NOMO-1 (cell line): ENCODE measurements around the gene NAALADL2.
"Not testable (repeated sequence)": the region's sequence is repeated elsewhere in the genome, so short reads cannot be mapped to it uniquely, and the experiment has no call there.

ENCODE experiments used
- DNase-seq, 2 experiments: peaks; one replicate each; lab custom pipeline; 2025; ENCODE audit not compliant: unreplicated experiment in 2 of 2; lab: John Stamatoyannopoulos, UW

The NAALADL2 gene

DNA sequence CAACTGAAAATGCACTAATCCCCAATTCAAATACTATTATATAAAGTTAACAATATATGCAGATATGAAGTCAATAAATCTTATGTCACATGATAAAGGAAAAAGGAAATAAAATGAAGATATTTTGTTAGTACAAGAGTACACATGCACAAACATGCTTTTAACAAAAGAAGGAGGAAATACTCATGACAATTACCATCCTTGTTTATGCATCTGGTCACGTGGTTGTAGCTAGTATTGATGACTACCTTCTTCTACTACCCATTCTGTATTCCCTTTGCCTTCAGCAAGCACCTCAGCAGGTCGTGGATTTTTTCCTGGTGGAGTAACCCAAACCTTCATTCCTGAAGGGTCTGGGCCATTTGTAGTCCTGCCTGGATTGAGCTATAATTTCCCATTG, 669.6 kb downstream of the NAALADL2 start:
- not testable (repeated sequence) for DNase-seq

DNA sequence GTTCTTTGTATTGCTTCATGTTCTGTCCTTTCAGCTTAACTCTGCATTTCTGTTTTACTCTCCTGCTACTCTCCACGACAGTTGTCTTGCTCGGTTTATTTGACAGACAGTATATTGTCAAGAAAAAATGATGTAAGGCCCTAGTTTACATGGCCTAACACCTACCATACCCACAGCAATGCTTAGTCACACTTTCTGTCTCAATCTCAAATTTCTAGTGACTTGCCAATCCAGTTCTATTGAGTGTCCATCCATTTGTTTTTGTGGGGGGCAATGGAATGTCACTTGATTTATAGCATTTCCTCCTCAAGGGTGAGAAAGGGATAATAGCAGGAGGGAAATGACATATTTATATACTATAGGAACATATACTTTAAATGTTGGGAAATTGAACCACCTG, 676.2 kb downstream of the NAALADL2 start:
- DNase-seq: no peak

DNA sequence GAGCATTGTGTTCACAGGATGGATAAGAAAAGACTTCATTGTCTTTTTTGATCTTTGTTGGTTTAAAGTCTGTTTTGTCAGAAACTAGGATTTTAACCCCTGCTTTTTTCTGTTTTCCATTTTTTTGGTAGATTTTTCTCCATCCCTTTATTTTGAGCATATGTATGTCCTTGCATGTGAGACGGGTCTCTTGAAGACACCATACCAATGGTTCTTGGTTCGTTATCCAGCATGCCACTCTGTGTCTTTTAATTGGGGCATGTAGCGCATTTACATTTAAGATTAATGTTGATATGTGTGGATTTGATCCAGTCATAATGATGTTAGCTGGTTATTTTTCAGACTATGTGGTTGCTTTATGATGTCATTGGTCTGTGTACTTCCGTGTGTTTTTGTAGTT, 687.0 kb downstream of the NAALADL2 start:
- DNase-seq: no peak

DNA sequence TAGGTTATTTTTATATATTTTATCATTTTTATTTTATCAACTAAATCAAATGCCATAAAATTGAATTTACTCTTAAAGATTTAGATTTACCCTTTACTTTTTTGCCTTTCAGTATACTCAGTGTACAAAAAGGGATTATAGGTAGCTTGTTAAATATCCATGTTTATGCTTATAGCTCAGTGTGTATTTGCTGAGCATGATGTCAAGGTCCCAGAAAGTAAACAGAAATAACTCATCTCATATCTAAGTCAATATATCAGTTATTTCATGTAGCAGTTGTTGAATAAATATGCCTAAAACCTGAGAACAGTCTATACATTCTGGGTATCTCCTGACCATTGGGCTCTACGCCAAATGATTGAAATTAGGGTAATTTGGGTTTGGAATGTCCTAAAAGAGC, 693.8 kb downstream of the NAALADL2 start:
- DNase-seq: no peak

DNA sequence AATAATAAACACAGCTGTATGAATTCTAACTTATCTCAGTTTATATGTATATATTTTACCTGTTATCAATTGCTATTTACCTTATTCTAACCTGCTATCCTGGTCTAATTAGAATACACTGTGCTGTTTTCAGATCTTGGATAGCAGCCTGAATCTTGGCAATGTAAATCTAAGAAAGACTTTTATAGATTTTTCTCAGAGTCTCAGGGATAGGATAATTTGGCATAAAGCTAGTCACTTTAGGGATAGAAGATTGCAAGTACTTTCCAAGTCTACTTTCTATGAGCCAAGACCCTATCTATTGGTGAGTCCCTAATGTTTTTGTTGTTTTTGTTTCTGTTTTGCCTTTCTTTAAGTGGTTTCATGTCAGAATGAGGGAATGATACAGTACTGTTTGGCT, 695.7 kb downstream of the NAALADL2 start:
- no peak for DNase-seq

DNA sequence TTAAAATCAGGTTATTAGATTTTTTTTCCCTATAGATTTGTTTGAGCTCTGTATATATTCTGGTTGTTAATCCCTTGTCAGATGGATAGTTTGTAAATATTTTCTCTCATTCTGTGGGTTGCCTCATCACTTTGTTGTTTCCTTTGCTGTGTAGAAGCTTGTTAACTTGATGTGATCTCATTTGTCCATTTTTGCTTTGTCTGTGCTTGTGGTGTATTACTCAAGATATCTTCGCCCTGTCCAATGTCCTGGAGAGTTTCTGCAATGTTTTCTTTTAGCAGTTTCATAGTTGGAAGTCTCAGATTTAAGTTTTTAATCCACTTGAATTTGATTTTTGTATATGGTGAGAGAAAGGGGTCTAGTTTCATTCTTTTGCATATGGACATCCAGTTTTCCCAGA, 699.1 kb downstream of the NAALADL2 start:
- no peak for DNase-seq

DNA sequence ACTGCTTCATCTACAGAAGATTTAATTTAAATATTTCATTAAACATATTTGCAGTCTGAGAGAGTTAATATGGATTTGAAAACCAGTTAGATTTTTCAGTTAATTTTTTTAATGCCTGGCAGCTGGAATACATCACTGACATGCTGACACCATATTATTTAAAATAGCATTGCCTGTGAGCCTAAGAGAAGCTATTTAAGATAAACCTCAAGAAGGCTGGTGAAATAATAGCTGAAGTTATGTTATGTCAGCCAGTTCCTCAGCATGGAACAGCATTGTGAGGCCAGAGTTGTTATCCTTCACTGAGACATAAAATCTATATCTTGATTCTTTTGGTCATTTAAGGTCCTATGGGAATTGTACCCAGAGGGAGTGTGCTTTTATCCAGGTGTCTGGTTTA, 705.2 kb downstream of the NAALADL2 start:
- DNase-seq: no peak

DNA sequence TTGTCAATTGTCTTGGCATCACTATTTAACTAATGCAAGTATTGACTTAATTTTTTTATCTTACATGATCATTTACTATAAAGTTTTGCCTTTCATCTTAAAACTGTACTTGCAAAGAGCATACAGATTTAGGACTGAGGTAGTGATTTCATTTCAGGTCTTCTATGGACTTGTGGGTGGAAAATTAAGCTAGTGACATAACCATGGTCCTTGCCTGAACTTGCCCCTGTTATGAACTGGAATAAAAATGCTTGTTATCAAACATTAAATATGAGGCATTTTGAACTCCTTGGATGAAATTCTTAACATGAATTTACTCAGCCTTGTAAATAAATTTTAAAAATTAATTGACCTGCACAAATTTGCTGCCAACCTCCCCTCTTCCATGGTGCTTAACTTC, 712.0 kb downstream of the NAALADL2 start:
- DNase-seq: no peak

DNA sequence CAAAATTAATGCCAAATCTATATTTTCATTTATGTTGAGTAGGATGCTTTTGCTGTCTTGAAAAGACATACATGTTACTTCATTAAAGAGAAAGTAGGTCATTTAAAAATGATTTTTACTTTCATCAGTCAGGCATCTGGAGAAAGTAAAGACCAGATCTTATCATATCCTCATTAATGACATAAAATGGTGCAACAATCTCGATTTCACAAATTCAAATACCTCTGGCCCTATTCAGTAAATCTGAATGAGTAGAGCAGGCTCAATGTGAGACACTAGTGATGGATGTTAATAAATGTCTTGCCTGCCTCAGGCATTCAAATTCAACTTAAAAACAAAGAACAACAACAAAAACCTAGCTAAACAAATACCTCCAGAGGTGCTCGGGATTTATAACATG, 714.1 kb downstream of the NAALADL2 start:
- no peak for DNase-seq

DNA sequence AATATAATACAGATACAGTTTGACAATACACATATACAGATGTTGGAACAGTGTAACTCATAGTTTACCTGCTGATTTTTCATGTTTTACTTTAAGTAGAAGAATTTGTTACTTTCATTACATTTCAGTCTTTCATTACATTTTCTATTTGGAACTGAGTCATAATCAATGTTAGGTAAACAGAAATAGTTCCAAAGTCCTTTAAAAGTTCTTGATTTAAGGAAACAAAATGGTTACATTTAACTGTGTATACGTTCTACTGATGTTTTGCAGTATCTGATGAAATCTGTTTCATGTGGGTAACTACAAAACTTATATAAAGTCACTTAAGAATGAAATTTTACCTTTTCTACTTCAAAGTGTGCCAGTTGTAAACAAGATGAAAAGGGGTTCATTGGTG, 721.2 kb downstream of the NAALADL2 start:
- DNase-seq: no peak

DNA sequence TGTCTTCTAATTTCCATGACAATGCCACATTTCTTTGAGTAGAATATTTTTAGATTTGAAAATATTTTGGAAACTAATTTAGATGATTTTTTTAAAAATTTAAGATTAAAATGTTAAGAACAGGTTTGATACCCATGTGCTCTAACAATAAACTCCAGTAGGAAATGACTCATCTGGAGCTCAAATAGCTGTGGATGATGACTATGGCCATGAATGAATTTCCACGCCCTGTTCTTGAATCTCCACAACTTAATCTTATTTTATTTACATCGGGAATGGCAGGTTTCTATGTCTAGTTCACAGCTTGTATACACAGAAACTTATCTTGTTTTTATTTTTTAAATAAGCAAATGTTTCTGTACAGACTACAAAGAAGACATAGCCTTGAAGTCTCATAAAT, 726.8 kb downstream of the NAALADL2 start:
- no peak for DNase-seq

DNA sequence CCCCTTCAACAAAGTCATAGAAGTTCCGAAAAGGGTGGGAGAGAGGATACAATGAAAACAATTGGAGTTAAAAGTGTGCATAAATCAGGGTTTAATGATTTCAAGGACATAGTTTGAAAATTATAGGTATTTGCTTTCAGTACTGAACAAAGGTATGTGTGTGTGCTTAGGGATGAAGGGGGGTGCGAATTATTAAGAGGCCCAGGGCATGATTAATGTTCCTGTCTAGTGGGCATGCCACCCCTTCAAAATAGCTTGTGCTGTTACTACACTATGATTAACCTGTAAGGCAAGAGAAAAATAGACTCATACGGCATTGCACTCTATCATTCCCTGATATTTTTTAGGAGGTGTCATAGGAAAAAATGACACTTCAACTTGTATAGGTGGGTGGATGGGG, 731.6 kb downstream of the NAALADL2 start:
- no peak for DNase-seq

DNA sequence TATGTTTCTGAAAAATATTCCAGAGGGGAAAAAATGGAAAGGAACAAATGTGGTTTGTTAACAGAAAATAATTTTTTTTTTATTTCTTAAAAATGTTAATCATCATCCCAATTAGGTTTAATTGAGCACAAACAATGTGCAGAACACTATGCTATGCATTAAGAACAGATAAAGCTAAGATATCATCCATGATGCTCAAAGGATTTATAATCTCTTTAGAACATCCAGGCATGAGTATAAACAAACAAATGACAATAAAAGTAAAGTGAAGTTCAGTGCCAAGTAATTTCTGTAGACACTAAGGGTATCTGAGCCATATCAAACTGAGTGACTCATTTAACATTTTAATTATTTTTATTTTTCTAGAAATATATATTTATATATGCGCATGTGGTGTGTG, 732.2 kb downstream of the NAALADL2 start:
- DNase-seq: no peak

DNA sequence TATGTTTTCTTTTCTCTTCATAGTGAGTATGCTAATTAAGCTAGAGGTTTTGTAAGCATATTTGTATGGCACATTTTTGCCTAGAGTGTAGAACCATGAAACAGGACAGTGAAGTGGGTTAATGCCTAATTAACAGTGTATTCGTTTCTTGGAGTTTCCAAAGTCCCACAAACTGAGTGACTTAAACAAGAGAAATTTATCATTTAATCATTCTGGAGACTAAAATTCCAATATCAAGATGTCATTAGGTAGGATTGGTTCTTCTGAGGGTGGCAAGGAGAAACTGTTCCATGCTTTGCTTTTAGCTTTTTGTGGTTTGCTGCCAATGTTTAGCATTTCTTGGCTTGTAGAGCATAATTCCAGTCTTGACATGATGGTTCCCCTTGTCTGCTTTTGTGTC, 734.2 kb downstream of the NAALADL2 start:
- no peak for DNase-seq

DNA sequence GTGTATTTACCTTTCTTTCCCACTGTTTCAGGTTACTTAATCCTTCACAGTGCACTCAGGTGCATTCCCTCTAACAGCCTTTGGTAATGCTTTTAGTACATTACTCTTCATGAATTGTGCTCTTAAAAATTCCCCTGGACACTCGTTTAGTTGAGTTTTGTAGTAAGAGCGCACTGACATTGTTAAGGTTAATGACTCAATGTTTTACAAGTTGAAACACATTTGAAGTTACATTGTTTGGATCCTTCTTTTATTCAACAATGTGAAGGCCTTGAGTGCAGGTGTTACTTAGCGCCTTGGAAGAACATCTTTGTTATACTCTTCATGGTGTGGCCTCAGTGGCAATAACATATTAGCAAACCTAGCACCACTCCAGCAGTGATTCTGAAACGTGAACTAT, 739.6 kb downstream of the NAALADL2 start:
- no peak for DNase-seq

DNA sequence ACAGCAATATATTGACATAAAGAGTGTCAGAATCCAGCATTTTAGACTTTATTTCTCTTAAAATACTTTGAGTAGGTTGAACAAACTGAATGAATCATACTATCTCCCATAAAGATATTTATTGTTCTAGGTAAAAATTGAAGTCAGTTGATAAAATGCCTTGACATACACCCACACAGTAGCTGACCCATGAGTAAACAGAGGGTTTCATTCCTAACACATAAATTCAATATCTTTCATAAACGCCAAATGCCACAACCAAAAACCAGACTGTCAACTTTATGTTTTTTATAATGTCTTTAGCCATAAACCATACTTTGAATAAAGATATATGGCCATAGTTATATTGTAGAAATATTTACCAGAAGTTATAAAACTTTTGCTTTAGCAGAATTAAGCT, 742.4 kb downstream of the NAALADL2 start:
- no peak for DNase-seq

DNA sequence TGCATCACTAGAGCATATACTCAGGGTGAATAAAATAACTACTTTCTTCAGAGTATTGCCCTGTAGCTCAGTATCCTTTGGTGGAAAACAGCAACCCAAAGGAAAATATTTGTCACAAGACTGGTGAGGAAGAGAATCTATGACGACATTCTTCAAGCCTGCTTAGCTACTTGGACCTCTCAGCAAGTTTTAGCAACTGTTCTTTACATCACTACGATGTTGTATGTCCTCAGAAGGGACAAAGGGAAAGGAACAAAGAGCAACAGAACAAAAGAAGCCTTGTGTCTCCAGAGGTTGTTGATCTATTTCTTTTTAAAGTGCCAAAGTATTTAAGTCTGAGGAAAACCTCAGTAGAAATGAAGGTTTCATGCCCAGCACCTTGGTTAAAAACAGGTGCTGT, 746.7 kb downstream of the NAALADL2 start:
- DNase-seq: no peak

DNA sequence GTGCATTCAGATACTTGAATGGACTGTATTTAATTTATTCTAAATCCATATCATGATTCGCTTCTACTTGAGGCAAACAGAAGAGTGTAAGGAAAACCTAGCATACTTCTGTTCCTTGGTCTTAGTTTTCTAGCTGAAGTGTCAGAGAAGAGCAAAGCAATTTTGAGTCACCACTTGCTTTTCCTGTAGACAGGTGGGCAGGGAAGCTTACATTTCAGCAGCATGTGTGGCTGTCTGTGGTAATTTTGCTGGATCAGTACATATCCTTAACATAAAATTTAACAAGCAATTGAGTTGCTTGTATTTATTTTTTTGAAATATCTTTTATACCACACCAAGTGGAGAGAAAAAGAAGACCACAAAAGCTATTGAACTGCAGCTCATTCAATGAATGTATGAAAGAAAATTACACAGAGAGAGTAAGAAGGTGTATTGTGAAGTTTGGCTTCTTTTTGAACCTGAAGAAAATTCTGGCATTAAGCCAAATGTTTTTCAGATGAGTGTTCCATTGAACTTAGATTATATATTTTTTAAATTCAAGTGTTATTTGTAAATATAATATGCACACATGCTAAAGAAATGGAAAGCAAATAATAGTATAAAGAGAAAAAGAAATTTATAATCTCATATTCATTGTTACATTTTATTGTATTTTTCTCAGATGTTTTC, 747.6 kb downstream of the NAALADL2 start:
- DNase-seq: no peak

DNA sequence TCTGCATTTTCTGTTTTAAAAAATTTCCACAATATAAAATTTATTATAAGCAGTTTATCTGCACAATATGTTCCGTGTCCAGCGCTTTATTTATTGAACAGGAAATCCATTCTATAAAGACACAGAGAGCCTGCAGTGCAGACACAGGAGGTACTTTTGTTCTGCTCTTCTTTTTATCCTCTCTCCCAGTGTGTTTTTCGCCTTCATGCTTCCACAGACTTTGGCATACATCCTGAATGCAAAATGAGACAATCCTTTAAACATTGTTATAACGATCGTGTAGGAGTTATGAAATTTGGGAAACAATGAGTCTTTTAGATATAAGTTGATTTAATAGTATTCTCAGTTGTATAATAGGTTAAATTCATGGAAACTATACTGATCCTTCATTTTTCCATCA, 749.2 kb downstream of the NAALADL2 start:
- no peak for DNase-seq

DNA sequence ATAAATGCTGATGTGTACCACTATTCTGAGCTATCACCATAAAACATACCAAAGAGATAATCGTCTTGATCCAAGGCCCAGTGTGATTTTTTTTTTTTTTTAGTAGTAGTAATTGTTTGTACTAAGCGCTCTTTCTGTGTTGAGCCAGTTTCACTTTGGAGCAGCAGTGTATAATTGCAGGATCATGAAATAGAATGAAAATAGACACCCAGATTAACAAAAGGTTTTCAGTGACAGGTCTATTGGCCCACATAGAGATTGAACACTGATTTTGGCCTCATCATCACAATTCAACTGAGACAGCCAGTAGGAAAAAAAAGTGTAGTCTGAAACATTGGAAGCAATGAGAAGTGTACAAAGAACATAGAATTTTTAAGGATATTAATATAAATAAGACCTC, 749.8 kb downstream of the NAALADL2 start:
- no peak for DNase-seq

DNA sequence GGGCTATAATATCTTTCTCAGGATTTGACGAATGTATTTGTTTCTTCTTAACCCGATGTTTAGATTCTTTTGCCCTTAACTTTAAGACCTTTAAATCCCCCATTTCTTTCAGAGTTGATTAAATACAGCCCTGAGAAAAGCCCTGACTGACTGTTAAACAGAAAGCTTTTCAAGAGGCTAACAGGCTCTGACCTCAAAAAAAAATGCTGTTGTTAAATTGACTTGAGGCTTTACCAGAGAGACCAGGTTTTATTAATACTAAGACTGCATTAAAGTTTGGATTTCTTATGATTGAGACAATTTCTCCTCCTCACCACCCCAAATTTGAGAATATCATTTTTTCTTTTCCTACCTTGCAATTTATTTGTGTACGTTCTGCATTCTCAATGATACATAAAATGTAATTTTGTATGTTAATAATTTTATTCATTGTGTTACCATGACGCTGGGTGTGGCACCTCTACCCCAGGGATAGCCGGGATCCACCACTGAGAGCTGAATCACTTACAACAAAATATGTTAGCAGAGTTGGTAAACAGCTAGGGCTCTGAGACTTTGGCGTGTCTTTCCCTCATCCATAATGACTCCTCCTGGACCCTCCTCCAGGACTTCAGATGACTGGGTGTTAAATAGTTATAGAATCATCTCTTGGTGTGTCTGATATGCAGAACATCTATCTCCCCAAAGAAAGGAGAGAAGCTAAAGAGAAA, 753.5 kb downstream of the NAALADL2 start:
- no peak for DNase-seq

DNA sequence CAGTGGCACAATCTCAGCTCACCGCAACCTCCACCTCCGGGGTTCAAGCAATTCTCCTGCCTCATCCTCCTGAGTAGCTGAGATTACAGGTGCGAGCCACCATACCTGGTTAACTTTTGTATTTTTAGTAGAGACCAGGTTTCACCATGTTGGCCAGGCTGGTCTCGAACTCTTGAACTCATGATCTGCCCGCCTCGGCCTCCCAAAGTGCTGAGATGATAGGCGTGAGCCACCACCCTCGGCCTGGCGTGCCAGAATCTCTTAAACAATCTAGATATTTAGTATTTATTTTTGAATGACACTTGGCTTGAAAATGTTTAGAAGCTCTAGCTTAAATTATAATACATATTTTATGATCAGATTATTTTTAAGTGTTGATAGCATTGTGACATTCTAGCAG, 755.0 kb downstream of the NAALADL2 start:
- DNase-seq: not testable (repeated sequence)

DNA sequence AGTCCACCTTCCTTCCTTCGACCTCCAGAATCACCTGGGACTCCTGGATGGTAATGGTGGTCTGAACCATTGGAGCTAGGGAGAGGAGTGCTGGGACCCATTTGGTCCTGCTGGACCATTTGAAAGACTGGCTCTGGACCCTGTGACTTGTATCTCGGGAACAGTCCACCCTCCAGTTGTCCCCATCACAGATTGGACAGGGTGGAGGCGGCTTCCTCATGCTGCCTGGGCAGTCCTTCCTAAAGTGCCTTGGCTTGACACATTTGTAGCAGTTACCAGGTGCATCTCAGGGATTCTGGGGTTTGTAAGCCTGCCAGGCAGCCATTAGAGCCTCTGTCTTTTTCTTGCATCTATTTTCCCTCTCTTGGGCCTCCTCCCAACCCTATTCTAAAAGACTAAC, 758.1 kb downstream of the NAALADL2 start:
- no peak for DNase-seq
